Esophagus muscularis mucosa (tissue), 4 donors: ENCODE data around the gene PNO1. TPM values are rescaled to one million over a fixed set of nuclear protein-coding genes. Genes with fewer than 3 reads are reported as not detected.

Experiments used
- DNase-seq: peaks from one replicate; pipeline ENCODE4 v3.0.0-alpha.2; 2017; ENCODE audit errors: extremely low spot score
- H3K27ac ChIP-seq, 4 donors: fragments of 200-600 bp; sonication (generic); replicated peaks in 1 of 4; 1 replicate in 3 of 4; 2 replicates in 1 of 4; pipeline ENCODE4 v1.5.1; 2016 to 2019; ENCODE audit warnings: mild to moderate bottlenecking in 1 of 4
- H3K27me3 ChIP-seq, 4 donors: fragments of 200-600 bp; sonication (generic); one replicate each; pipeline versions ENCODE4 v1.5.1 to v1.6.0; 2016 to 2019
- H3K36me3 ChIP-seq, 4 donors: fragments of 200-600 bp; sonication (generic); one replicate each; pipeline ENCODE4 v1.5.1; 2016 to 2019
- H3K4me1 ChIP-seq, 4 donors: fragments of 200-600 bp; sonication (generic); one replicate each; pipeline ENCODE4 v1.5.1; 2016 to 2019
- H3K4me3 ChIP-seq, 4 donors: fragments of 200-600 bp; sonication (generic); 1 replicate in 2 of 4; 2 replicates in 2 of 4; pipeline ENCODE4 v1.5.1; 2016 to 2019; ENCODE audit warnings: mild to moderate bottlenecking in 4 of 4, moderate library complexity in 1 of 4
- H3K9me3 ChIP-seq, 4 donors: fragments of 200-600 bp; sonication (generic); 1 replicate in 3 of 4; 2 replicates in 1 of 4; pipeline ENCODE4 v1.5.1; 2016 to 2019
- CTCF ChIP-seq, 3 experiments: fragments of 200-600 bp in 2 of 3; fragments of 450-650 bp in 1 of 3; sonication (generic) in 2 of 3; IDR thresholded peaks; one replicate each; pipeline ENCODE4 v1.5.1; 2017 to 2019; ENCODE audit warnings: antibody characterized with exemption in 3 of 3, mild to moderate bottlenecking in 2 of 3, moderate library complexity in 1 of 3
- EP300 ChIP-seq: sonication (generic); formaldehyde crosslinking; IDR thresholded peaks from one replicate; pipeline ENCODE4 v1.6.1; 2017; ENCODE audit warnings: antibody characterized with exemption
- POLR2A ChIP-seq: fragments of 450-650 bp; IDR thresholded peaks from one replicate; pipeline ENCODE4 v1.6.1; 2017; ENCODE audit warnings: antibody characterized with exemption, moderate library complexity, mild to moderate bottlenecking, low read depth
- POLR2AphosphoS5 ChIP-seq, 2 donors: sonication (generic); formaldehyde crosslinking; IDR thresholded peaks; one replicate each; pipeline ENCODE4 v1.6.1; 2017; ENCODE audit warnings: antibody characterized with exemption in 2 of 2
- WGBS: methylation state at CpG from one replicate; pipeline ENCODE4 v1.1.5; 2018; 5-methylcytosine and 5-hydroxymethylcytosine counted together
- intact Hi-C: fragments of 100-400 bp; cut with DNase I; formaldehyde crosslinking; loops from one replicate; pipeline ENCODE4 v1.15.1; 2023
- total RNA-seq, 4 donors: library from RNA; depleted of rRNA; stranded (reverse); fragments of >200 nt; gene quantifications; one replicate each; pipeline versions ENCODE4 v1.1.0 to v1.2.1, GENCODE V29; 2016

Gene PNO1
- total RNA-seq, 4 donors from 2014 or later: 16.6 to 27.3 (median 22.2) TPM

- Histone ChIP-seq H3K36me3 (peaks cover 14 to 75% (median 43%) of the 10 kb centered on the region in 4 donors), H3K27me3 (no peaks in the 10 kb centered on the region), H3K27ac (no peak overlapping the region), H3K4me1 (no peaks in the 10 kb centered on the region), H3K9me3 (no peaks in the 10 kb centered on the region), H3K4me3 (no peak overlapping the region)
- intact Hi-C loops: no loop called here
- TF ChIP-seq POLR2A (no peak), CTCF (IDR thresholded peaks at IDR 0.05) (no peak), EP300 (no peak), POLR2AphosphoS5 (IDR thresholded peaks at IDR 0.05) (no peak)
- 100% methylated on average over 1 of the region's 1 CpG for WGBS
- no peak for DNase-seq
Observed at GRCh38 chr2:68134120-68134519, 23.6 kb upstream of the PNO1 start.

- no peaks in the 10 kb centered on the region for H3K4me1 ChIP-seq
- H3K36me3 ChIP-seq: peaks cover 14 to 76% (median 43%) of the 10 kb centered on the region in 4 donors
- 97% methylated on average over 6 of the region's 6 CpGs for WGBS
Observed at GRCh38 chr2:68134554-68134953, 23.1 kb upstream of the PNO1 start.

GRCh38 chr2:68135448-68136320, 22.0 kb upstream of the PNO1 start:
- H3K36me3 ChIP-seq: peaks cover 14 to 79% (median 42%) of the 10 kb centered on the region in 4 donors
- no peak overlapping the region for H3K27ac ChIP-seq
- no peaks in the 10 kb centered on the region for H3K4me1 ChIP-seq
- no peak for TF ChIP-seq POLR2A
- TF ChIP-seq EP300: no peak
- TF ChIP-seq CTCF (IDR thresholded peaks at IDR 0.05): no peak
- TF ChIP-seq POLR2AphosphoS5 (IDR thresholded peaks at IDR 0.05): no peak
- intact Hi-C loops: no loop called here
- no peak overlapping the region for H3K4me3 ChIP-seq
- 76% methylated on average over 7 of the region's 7 CpGs for WGBS
- no peak for DNase-seq
- H3K9me3 ChIP-seq: no peaks in the 10 kb centered on the region
- H3K27me3 ChIP-seq: no peaks in the 10 kb centered on the region

More at GRCh38 chr2:68134554-68134953, 23.1 kb upstream of the PNO1 start:
- Histone ChIP-seq H3K27ac (no peak overlapping the region), H3K9me3 (no peaks in the 10 kb centered on the region), H3K4me3 (no peak overlapping the region), H3K27me3 (no peaks in the 10 kb centered on the region)
- TF ChIP-seq POLR2AphosphoS5 (IDR thresholded peaks at IDR 0.05) (no peak), CTCF (IDR thresholded peaks at IDR 0.05) (no peak), EP300 (no peak), POLR2A (no peak)
- intact Hi-C loops: no loop called here
- DNase-seq: no peak

- TF ChIP-seq POLR2A (no peak), EP300 (no peak), CTCF (IDR thresholded peaks at IDR 0.05) (no peak), POLR2AphosphoS5 (IDR thresholded peaks at IDR 0.05) (no peak)
- 94% methylated on average over 2 of the region's 2 CpGs for WGBS
- Histone ChIP-seq H3K27me3 (no peaks in the 10 kb centered on the region), H3K27ac (no peak overlapping the region), H3K4me1 (no peaks in the 10 kb centered on the region), H3K36me3 (peaks cover 8 to 44% (median 14%) of the 10 kb centered on the region in 4 donors), H3K9me3 (no peaks in the 10 kb centered on the region), H3K4me3 (no peak overlapping the region)
- intact Hi-C loops: no loop called here
- DNase-seq: no peak
Observed at GRCh38 chr2:68141875-68142274, 15.8 kb upstream of the PNO1 start.
